ENCODE data around the gene FCRL6.

Gene FCRL6

GRCh38 chr1:159802111-159802510 is at the start of gene FCRL6:
FCRL6 (plus strand) TSS chr1:159802360; CDS start chr1:159802425, 65 bp downstream.
- DNase-seq = no peak

- no peak for DNase-seq
These were observed 48.8 kb upstream of the FCRL6 start for GRCh38 chr1:159753386-159753785.

- peak; percentile 46 for DNase-seq
These were observed 46.6 kb upstream of the FCRL6 start for GRCh38 chr1:159755451-159756007.

- DNase-seq = peak; percentile 78
These were observed 45.8 kb upstream of the FCRL6 start for GRCh38 chr1:159756397-159756796.

GRCh38 chr1:159763686-159764085 is 38.5 kb upstream of the FCRL6 start:
- DNase-seq = peak; percentile 49

GRCh38 chr1:159765806-159766205 is 36.4 kb upstream of the FCRL6 start:
- no peak for DNase-seq

- DNase-seq = no peak
These were observed 30.8 kb upstream of the FCRL6 start for GRCh38 chr1:159771127-159771895.

GRCh38 chr1:159774465-159774864 is 27.7 kb upstream of the FCRL6 start:
- no peak for DNase-seq

- peak; percentile 61 for DNase-seq
These were observed 26.4 kb upstream of the FCRL6 start for GRCh38 chr1:159775716-159776115.

- DNase-seq = no peak
These were observed 23.9 kb upstream of the FCRL6 start for GRCh38 chr1:159778266-159778665.

- no peak for DNase-seq
These were observed 22.7 kb upstream of the FCRL6 start for GRCh38 chr1:159779403-159779851.

- peak; percentile 99 for DNase-seq
These were observed 21.3 kb upstream of the FCRL6 start, which contains the start of gene DUSP23 for GRCh38 chr1:159780583-159781582. DUSP23 (plus strand) TSS chr1:159780962; CDS start chr1:159781101, 139 bp downstream.

GRCh38 chr1:159781992-159782391 is 20.2 kb upstream of the FCRL6 start:
- DNase-seq = no peak

GRCh38 chr1:159783724-159784123 is 18.4 kb upstream of the FCRL6 start:
- no peak for DNase-seq

- no peak for DNase-seq
These were observed 15.7 kb upstream of the FCRL6 start for GRCh38 chr1:159786465-159786864.

GRCh38 chr1:159786966-159787365 is 15.2 kb upstream of the FCRL6 start:
- DNase-seq = no peak

- peak; percentile 63 for DNase-seq
These were observed 11.8 kb upstream of the FCRL6 start for GRCh38 chr1:159790237-159790917.

- no peak for DNase-seq
These were observed 11.1 kb upstream of the FCRL6 start for GRCh38 chr1:159791031-159791430.

- no peak for DNase-seq
These were observed 10.7 kb upstream of the FCRL6 start for GRCh38 chr1:159791461-159791860.

GRCh38 chr1:159795534-159795933 is 6.6 kb upstream of the FCRL6 start:
- no peak for DNase-seq

GRCh38 chr1:159798893-159799292 is 3.3 kb upstream of the FCRL6 start:
- peak; percentile 84 for DNase-seq

- no peak for DNase-seq
These were observed 2.6 kb upstream of the FCRL6 start for GRCh38 chr1:159799446-159799985.

Measured in OCI-M1 (cell line).